Activated CD8-positive, alpha-beta T cell treated with anti-CD3 and anti-CD28 coated beads for 36 hours (primary cell): ENCODE results near the gene SART3. TPM values are rescaled to one million over a fixed set of nuclear protein-coding genes. Genes with fewer than 3 reads are reported as not detected.

Source experiments
- ATAC-seq: fragments of 200-7000 bp; cut with Tn5 transposase; one replicate; pipeline ENCODE4 v1.10.0; 2021; ENCODE audit warnings: mild to moderate bottlenecking, moderate library complexity
- CTCF ChIA-PET: fragments of 350-600 bp; sonication (Branson Sonifier 250); formaldehyde crosslinking; loops from one replicate; lab custom pipeline; 2021; ENCODE audit warnings: antibody characterized with exemption; lab: Charles Lee
- POLR2A ChIA-PET: fragments of 350-600 bp; sonication (Branson Sonifier 250); formaldehyde crosslinking; loops from one replicate; lab custom pipeline; 2021; ENCODE audit warnings: antibody characterized with exemption; lab: Charles Lee
- DNase-seq: peaks from one replicate; pipeline ENCODE4 v3.0.0-alpha.2; 2020
- H3K27ac Mint-ChIP-seq: one replicate; pipeline ENCODE4 v1.8.0; 2021; ENCODE audit warnings: mild to moderate bottlenecking, mixed read lengths
- H3K27me3 Mint-ChIP-seq: one replicate; pipeline ENCODE4 v1.8.0; 2021; ENCODE audit warnings: mixed read lengths
- H3K36me3 Mint-ChIP-seq: one replicate; pipeline ENCODE4 v1.8.0; 2021; ENCODE audit warnings: low read depth, mixed read lengths
- H3K4me1 Mint-ChIP-seq: one replicate; pipeline ENCODE4 v1.8.0; 2021; ENCODE audit warnings: low read depth, mixed read lengths
- H3K4me3 Mint-ChIP-seq: one replicate; pipeline ENCODE4 v1.8.0; 2021; ENCODE audit warnings: mild to moderate bottlenecking, moderate library complexity, mixed read lengths
- H3K9me3 Mint-ChIP-seq: one replicate; pipeline ENCODE4 v1.8.0; 2021; ENCODE audit warnings: mixed read lengths
- intact Hi-C: fragments of 100-400 bp; cut with micrococcal nuclease; formaldehyde crosslinking; loops from one replicate; pipeline ENCODE4 v1.10.0; 2022
- total RNA-seq, 2 experiments: library from RNA; stranded (reverse); gene quantifications; one replicate each; pipeline ENCODE4 v1.2.3, GENCODE V29; 2021
- TF ChIP-seq, protein P1 (sequence below): fragments of 200-600 bp; IDR thresholded peaks from one replicate; pipeline ENCODE4 v1.8.0; 2022; ENCODE audit warnings: antibody characterized with exemption, mild to moderate bottlenecking

SART3 gene
- total RNA-seq, 2 experiments from 2014 or later: 80.1 to 81.4 TPM

DNA sequence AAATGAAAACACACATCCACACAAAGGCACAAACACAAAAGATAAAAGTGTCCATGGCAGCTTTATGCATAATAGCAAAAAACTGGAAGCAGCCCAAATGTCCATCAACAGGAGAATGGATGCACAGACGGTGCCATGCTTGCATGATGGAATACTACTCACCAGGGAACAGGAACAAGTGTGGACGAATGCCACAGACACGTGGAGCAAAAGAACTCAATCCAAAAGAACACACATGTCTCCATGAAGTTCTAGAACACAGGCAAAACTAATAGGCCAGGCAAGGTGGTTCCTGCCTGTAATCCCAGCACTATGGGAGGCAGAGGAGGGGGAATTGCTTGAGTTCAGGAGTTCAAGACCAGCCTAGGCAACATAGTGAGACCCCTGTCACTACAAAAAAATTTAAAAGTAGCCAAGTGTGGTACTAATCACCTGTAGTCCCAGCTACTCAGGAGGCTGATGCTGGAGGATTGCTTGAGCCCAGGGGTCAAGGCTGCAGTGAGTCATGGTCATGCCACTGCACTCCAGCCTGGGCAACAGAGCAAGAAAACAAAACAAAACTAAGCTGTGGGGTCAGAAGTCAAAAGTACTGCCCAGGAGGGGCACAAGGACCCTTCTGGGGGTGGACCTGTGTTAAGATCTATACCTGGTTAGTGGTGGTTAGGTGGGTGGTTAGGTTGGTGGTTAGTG lies 44.2 kb upstream of the SART3 start:
- POLR2A ChIA-PET: interaction anchor here (0.9 kb wide), 1 partner anchor 13 kb away, joined by 4 read pairs; no protein-coding TSS in a partner anchor
- Mint-ChIP-seq H3K36me3 (peaks cover 2% of the 10 kb centered on the region), H3K9me3 (no peaks in the 10 kb centered on the region), H3K27ac (peak overlapping the region; percentile 52), H3K27me3 (peaks cover 1% of the 10 kb centered on the region), H3K4me3 (peak overlapping the region; percentile 45), H3K4me1 (no peaks in the 10 kb centered on the region)
- intact Hi-C loops: no loop called here
- ATAC-seq (peak; percentile 30), DNase-seq (no peak)
- TF ChIP-seq, protein P1, sequence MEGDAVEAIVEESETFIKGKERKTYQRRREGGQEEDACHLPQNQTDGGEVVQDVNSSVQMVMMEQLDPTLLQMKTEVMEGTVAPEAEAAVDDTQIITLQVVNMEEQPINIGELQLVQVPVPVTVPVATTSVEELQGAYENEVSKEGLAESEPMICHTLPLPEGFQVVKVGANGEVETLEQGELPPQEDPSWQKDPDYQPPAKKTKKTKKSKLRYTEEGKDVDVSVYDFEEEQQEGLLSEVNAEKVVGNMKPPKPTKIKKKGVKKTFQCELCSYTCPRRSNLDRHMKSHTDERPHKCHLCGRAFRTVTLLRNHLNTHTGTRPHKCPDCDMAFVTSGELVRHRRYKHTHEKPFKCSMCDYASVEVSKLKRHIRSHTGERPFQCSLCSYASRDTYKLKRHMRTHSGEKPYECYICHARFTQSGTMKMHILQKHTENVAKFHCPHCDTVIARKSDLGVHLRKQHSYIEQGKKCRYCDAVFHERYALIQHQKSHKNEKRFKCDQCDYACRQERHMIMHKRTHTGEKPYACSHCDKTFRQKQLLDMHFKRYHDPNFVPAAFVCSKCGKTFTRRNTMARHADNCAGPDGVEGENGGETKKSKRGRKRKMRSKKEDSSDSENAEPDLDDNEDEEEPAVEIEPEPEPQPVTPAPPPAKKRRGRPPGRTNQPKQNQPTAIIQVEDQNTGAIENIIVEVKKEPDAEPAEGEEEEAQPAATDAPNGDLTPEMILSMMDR: no peak
- CTCF ChIA-PET: interaction anchor here (1.6 to 4.0 kb wide), 3 partner anchors 13 to 59 kb away, joined by 4 to 13 read pairs (median 13); no protein-coding TSS in a partner anchor

DNA sequence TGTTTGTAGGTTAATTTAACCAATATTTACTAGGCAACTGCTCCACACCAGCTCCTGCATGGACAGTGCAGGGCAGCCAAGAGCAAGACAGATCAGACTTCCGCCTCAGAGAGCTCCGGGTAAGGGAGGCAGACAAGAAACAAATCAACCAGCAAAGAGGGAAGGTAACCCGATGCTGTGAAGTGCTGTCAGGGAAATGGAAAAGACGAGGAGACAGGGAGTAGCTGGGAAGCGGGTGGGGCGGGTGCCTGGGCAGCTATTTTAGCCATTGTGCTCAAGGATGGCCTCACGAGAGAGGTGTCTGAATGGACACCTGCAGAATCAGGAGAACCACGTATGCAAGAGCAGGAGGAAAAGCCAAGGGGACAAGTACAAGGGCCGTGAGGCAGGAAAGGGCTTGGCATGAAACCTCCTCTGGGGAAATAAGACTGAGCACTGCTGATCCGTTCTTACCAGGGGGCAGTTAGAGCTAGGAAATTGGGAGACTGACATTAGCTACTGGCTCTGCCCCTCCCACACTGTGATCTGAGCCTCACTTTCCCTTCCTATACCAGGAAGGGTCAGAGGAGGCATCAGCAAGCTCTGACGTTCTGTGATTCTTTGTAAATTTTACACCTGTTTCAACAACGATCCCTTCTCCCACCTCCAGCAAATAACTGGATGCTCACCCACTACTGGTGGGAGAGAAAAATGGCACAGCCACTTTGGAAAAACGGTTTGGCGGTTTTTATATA lies 43.4 kb upstream of the SART3 start:
- ChIA-PET POLR2A (interaction anchor here (0.9 kb wide), 1 partner anchor 14 kb away, joined by 4 read pairs; no protein-coding TSS in a partner anchor), CTCF (interaction anchor here (0.9 to 2.0 kb wide), 3 partner anchors 13 to 200 kb away, joined by 3 to 13 read pairs (median 4); no protein-coding TSS in a partner anchor)
- DNase-seq: no peak
- intact Hi-C loops: no loop called here
- H3K4me1 Mint-ChIP-seq: no peaks in the 10 kb centered on the region
- H3K36me3 Mint-ChIP-seq: peaks cover 2% of the 10 kb centered on the region
- no peak for ATAC-seq
- no peak overlapping the region for H3K27ac Mint-ChIP-seq
- H3K9me3 Mint-ChIP-seq: no peaks in the 10 kb centered on the region
- H3K27me3 Mint-ChIP-seq: peaks cover 1% of the 10 kb centered on the region
- TF ChIP-seq, protein P1: no peak
- H3K4me3 Mint-ChIP-seq: no peak overlapping the region

DNA sequence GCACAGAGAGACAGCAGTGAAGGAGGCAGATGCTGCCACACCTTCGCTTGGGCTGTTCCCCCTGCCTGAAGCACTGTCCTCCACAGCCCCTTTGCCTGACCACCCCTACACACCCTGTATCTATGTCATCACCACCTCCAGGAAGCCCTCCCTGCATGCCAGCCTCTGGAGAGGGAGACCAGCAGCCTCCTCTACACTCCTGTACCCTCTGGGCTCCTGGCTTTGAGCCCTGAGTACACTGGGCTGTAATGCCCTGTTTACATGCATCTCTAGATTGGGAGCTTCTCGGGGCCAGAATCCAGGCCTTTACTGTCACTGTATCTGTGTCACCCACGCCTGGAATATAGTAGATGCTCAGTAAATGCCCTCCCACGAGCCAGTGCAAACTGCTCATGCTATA lies 42.8 kb upstream of the SART3 start:
- POLR2A ChIA-PET: no interaction called here
- intact Hi-C loops: no loop called here
- peaks cover 2% of the 10 kb centered on the region for H3K36me3 Mint-ChIP-seq
- H3K27ac Mint-ChIP-seq: no peak overlapping the region
- H3K4me1 Mint-ChIP-seq: no peaks in the 10 kb centered on the region
- ATAC-seq (no peak), DNase-seq (no peak)
- no peaks in the 10 kb centered on the region for H3K9me3 Mint-ChIP-seq
- no peak overlapping the region for H3K4me3 Mint-ChIP-seq
- CTCF ChIA-PET: interaction anchor here (0.9 to 2.0 kb wide), 3 partner anchors 14 to 200 kb away, joined by 3 to 13 read pairs (median 4); no protein-coding TSS in a partner anchor
- TF ChIP-seq, protein P1: no peak
- H3K27me3 Mint-ChIP-seq: peaks cover 1% of the 10 kb centered on the region

DNA sequence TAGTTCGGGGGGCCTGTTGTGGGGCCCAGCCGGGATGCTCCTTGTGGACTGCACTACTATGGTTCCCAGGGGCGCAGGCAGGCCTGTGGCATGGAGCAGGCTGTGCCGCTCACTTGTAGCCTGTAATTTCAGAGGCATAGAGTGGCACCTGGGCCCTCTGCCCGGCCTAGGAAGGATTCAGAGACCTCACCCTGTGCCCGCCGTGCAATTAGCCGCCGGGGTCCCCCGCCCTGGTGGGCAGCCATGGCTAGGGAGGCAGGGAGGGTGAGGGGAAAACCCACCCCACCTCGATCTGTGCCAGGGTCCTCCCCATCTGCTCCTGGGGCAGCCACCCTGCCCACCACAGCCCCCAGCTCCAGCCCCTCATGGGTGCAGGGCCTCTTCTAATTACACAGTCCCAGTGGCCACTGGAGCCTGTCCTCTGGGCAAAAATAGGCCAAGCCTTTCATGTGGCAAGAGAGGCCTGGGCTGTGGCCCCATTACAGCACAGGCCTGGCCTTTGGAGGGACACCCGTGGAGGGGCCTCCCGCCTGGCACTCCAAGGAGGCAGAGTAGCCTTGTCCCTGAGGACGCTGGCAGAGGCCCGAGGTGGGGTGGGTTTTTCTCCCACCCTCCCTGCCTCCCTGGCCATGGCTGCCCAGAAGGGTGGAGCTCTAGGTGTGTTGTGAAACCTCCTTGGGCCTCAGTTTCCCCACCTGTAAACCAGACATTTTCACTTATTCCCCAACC lies 42.2 kb upstream of the SART3 start:
- ChIA-PET POLR2A (no interaction called here), CTCF (interaction anchor here (2.0 kb wide), 1 partner anchor 15 kb away, joined by 13 read pairs; no protein-coding TSS in a partner anchor)
- H3K4me3 Mint-ChIP-seq: no peak overlapping the region
- no peak for ATAC-seq
- no peaks in the 10 kb centered on the region for H3K4me1 Mint-ChIP-seq
- no peak for DNase-seq
- peaks cover 1% of the 10 kb centered on the region for H3K27me3 Mint-ChIP-seq
- intact Hi-C loops: no loop called here
- TF ChIP-seq, protein P1: no peak
- H3K36me3 Mint-ChIP-seq: peaks cover 2% of the 10 kb centered on the region
- H3K9me3 Mint-ChIP-seq: no peaks in the 10 kb centered on the region
- no peak overlapping the region for H3K27ac Mint-ChIP-seq
